22Rv1 (cell line): Measurements from ENCODE around the gene AFDN.

Experiments used
- ZFX ChIP-seq: fragments of 450-650 bp; IDR thresholded peaks from 2 replicates; pipeline ENCODE4 v1.6.1; 2017; ENCODE audit warnings: antibody characterized with exemption, borderline replicate concordance
- TF ChIP-seq, protein P1 (sequence below): fragments of 450-650 bp; IDR thresholded peaks from 2 replicates; pipeline ENCODE4 v1.5.1; 2017; ENCODE audit warnings: mild to moderate bottlenecking

DNA sequence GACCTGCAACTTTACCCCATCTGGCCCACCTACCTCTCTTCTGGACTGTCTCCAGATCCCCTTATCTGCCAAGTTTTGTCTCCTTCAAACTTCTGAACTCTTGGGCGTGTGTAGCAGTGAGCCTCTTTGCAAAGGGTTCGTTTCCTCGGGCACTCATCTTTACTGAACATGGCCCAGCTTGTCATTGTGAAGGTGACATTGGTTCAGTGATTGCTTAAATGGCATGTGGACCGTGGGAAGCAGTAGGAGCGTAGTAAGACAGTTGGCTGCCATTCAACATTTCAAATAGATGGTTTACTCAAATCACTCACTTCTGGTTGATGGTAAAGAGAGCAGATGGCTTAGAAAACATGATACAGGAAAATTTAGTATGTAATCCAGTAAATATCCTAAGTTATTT is 136.0 kb downstream of the AFDN start:
- TF ChIP-seq, protein P1, sequence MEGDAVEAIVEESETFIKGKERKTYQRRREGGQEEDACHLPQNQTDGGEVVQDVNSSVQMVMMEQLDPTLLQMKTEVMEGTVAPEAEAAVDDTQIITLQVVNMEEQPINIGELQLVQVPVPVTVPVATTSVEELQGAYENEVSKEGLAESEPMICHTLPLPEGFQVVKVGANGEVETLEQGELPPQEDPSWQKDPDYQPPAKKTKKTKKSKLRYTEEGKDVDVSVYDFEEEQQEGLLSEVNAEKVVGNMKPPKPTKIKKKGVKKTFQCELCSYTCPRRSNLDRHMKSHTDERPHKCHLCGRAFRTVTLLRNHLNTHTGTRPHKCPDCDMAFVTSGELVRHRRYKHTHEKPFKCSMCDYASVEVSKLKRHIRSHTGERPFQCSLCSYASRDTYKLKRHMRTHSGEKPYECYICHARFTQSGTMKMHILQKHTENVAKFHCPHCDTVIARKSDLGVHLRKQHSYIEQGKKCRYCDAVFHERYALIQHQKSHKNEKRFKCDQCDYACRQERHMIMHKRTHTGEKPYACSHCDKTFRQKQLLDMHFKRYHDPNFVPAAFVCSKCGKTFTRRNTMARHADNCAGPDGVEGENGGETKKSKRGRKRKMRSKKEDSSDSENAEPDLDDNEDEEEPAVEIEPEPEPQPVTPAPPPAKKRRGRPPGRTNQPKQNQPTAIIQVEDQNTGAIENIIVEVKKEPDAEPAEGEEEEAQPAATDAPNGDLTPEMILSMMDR: no peak
- TF ChIP-seq ZFX: no peak
